Neural crest cell (in vitro differentiated cells): ENCODE results near the gene WFDC2. TPM values are rescaled to one million over a fixed set of nuclear protein-coding genes. Genes with fewer than 3 reads are reported as not detected.

ENCODE experiments used
- DNase-seq: peaks from one replicate; pipeline ENCODE4 v3.0.0; 2021; ENCODE audit warnings: low read depth, mixed read lengths, low spot score
- H3K27ac Mint-ChIP-seq: one replicate; pipeline ENCODE4 v1.8.0; 2021; ENCODE audit warnings: mild to moderate bottlenecking, mixed read lengths; ENCODE audit not compliant: unreplicated experiment
- H3K27me3 Mint-ChIP-seq: 2 replicates; pipeline ENCODE4 v1.8.0; 2021; ENCODE audit warnings: low read depth, mild to moderate bottlenecking, mixed read lengths
- H3K36me3 Mint-ChIP-seq: 2 replicates; pipeline ENCODE4 v1.8.0; 2021; ENCODE audit warnings: low read depth, mild to moderate bottlenecking, mixed read lengths
- H3K4me1 Mint-ChIP-seq: 2 replicates; pipeline ENCODE4 v1.8.0; 2021; ENCODE audit warnings: mixed read lengths
- H3K4me3 Mint-ChIP-seq: one replicate; pipeline ENCODE4 v1.8.0; 2021; ENCODE audit warnings: mild to moderate bottlenecking, mixed read lengths
- H3K9me3 Mint-ChIP-seq: 2 replicates; pipeline ENCODE4 v1.8.0; 2021; ENCODE audit warnings: mixed read lengths
- total RNA-seq: library from RNA; stranded (reverse); gene quantifications from 2 replicates; pipeline ENCODE4 v1.2.1, GENCODE V29; 2021
- TF ChIP-seq, protein P1 (sequence below): fragments of 200-600 bp; sonication (generic); conservative IDR thresholded peaks from 2 replicates; pipeline ENCODE4 v1.5.0; 2021; ENCODE audit warnings: antibody characterized with exemption, mild to moderate bottlenecking

Gene WFDC2
- total RNA-seq, 1 donor from 2014 or later: 7.4 TPM

DNA sequence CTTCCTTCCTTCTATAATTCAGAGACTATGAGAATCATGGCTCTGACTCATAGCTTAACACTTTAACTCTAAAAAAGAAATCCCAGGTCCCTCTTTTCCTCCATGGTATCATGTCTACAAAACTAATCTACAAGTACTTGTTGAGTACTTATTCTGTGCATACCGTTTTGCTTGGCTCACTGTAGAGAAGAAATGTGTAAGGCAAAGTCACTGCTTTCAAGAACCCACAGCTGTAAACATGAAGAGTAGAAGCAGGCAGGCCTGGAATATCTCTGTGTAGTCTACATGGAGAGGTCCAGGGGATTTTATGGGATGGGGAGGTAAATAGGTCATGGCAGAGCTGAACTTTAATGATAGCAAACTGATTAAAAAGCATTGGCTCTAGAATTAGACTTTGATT is 32.0 kb downstream of the WFDC2 start:
- H3K27ac Mint-ChIP-seq: no peak overlapping the region
- H3K9me3 Mint-ChIP-seq: no peaks in the 10 kb centered on the region
- DNase-seq: no peak
- no peaks in the 10 kb centered on the region for H3K36me3 Mint-ChIP-seq
- H3K4me3 Mint-ChIP-seq: no peak overlapping the region
- TF ChIP-seq, protein P1, sequence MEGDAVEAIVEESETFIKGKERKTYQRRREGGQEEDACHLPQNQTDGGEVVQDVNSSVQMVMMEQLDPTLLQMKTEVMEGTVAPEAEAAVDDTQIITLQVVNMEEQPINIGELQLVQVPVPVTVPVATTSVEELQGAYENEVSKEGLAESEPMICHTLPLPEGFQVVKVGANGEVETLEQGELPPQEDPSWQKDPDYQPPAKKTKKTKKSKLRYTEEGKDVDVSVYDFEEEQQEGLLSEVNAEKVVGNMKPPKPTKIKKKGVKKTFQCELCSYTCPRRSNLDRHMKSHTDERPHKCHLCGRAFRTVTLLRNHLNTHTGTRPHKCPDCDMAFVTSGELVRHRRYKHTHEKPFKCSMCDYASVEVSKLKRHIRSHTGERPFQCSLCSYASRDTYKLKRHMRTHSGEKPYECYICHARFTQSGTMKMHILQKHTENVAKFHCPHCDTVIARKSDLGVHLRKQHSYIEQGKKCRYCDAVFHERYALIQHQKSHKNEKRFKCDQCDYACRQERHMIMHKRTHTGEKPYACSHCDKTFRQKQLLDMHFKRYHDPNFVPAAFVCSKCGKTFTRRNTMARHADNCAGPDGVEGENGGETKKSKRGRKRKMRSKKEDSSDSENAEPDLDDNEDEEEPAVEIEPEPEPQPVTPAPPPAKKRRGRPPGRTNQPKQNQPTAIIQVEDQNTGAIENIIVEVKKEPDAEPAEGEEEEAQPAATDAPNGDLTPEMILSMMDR: no peak
- H3K27me3 Mint-ChIP-seq: peaks cover 43% of the 10 kb centered on the region
- no peaks in the 10 kb centered on the region for H3K4me1 Mint-ChIP-seq

DNA sequence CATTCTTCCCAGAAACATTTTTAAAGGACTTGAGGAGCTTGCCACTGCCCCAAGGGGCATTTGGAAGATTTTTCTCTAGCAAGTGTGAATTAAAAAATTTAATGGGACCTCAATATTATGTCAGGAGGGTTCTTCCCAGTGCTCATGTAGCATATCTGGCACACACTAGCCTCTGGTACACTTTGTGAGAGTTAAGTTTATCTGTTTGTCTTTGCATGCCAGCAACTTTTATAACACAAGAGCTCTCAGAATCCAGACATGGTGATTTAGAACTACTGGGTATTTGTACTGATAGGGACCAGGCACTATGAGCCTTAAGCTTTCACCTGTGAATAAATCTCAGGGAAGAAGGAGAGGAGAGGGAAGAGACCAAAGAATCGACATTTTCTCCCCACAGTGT is 33.0 kb downstream of the WFDC2 start:
- H3K9me3 Mint-ChIP-seq: no peaks in the 10 kb centered on the region
- H3K27me3 Mint-ChIP-seq: peaks cover 45% of the 10 kb centered on the region
- no peak for DNase-seq
- H3K4me3 Mint-ChIP-seq: no peak overlapping the region
- no peaks in the 10 kb centered on the region for H3K36me3 Mint-ChIP-seq
- TF ChIP-seq, protein P1: no peak
- H3K4me1 Mint-ChIP-seq: no peaks in the 10 kb centered on the region
- H3K27ac Mint-ChIP-seq: no peak overlapping the region

DNA sequence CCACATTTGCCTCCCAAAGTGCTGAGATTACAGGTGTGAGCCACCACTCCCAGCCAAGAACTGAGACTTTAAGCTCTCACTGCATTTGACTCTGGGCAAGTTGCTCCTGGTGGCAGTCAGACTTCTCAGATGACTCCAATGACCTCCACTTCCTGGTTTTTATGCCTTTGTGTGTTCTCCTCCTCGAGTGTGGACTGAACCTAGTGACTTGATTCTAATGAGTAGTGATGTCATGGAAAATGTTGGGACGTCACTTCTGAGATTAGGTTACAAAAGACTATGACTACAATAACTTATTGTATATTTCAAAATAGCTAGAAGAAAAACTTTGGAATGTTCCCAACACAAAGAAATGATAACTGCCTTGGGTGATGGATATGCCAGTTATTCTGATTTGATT is 33.9 kb downstream of the WFDC2 start:
- Mint-ChIP-seq H3K27ac (no peak overlapping the region), H3K36me3 (no peaks in the 10 kb centered on the region), H3K4me3 (no peak overlapping the region), H3K9me3 (no peaks in the 10 kb centered on the region), H3K27me3 (peaks cover 51% of the 10 kb centered on the region), H3K4me1 (no peaks in the 10 kb centered on the region)
- TF ChIP-seq, protein P1: no peak
- no peak for DNase-seq

DNA sequence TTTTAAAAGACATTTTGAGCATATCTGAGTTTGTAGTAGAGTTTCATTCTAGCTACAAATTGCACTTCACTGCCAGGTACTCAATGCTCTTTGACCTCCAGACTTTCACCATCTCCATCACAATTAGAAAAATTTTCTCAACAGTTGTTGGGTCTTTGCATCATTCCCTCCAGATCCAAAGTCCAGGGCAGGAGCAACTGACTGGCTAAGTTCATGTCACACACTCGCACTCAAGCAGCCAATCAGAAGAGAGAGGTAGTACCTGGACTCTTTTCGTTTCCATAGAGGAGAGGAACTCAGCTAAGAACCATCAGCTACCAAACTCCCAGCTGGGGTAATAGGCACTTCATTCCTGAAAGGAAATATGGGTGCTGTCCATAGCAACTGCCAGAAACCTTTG is 36.8 kb downstream of the WFDC2 start:
- no peak for DNase-seq
- peaks cover 53% of the 10 kb centered on the region for H3K27me3 Mint-ChIP-seq

DNA sequence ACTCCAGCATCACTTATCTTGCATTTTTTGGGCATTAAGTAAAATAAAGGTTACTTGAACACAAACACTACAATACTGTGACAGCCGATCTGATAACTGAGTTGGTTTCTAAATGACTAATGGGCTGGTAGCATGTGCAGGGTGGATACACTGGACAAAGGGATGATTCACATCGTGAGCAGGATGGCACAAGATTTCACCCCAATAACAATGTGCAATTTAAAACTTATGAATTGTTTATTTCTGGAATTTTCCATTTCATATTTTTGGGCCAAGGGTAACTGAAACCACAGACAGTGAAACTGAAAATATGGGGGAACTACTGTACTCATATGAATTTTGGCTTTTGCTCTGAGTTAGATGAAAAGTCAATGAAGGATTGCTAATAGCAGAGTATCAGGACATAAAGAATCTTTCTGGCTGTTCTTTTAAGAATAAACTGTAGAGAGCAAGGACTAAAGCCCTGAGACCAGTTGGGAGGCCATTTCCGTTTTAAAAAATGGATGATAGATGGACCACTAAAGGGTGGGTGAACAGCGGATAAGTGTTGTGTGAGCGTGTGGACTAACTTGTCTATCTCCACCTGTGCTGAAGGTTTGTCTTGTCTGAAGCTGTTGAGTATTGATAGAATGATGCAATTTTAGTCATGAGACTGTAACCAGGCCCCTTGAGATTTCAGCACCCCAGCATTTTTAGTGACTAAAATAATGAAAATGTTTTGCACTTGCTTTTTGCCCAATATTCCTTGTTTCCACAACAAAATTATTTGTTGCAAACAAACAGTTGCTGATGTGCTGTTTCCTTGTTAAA is 37.7 kb downstream of the WFDC2 start:
- H3K36me3 Mint-ChIP-seq: no peaks in the 10 kb centered on the region

More for the DNA sequence above, 36.8 kb downstream of the WFDC2 start:
- H3K9me3 Mint-ChIP-seq: no peaks in the 10 kb centered on the region
- no peak overlapping the region for H3K4me3 Mint-ChIP-seq
- no peaks in the 10 kb centered on the region for H3K36me3 Mint-ChIP-seq
- no peak overlapping the region for H3K27ac Mint-ChIP-seq
- TF ChIP-seq, protein P1: no peak
- no peaks in the 10 kb centered on the region for H3K4me1 Mint-ChIP-seq

More for the DNA sequence above, 37.7 kb downstream of the WFDC2 start:
- Mint-ChIP-seq H3K4me3 (no peak overlapping the region), H3K27ac (no peak overlapping the region), H3K27me3 (peaks cover 54% of the 10 kb centered on the region), H3K9me3 (no peaks in the 10 kb centered on the region), H3K4me1 (no peaks in the 10 kb centered on the region)
- no peak for DNase-seq
- TF ChIP-seq, protein P1: no peak
